HepG2 (cell line): Measurements from ENCODE around the gene CPEB4. TPM values are rescaled to one million over a fixed set of nuclear protein-coding genes. Genes with fewer than 3 reads are reported as not detected.

ENCODE experiments used
- FOSL2 ChIP-seq: sonication (generic); formaldehyde crosslinking; IDR thresholded peaks from 2 replicates; pipeline ENCODE4 v1.4.0; 2020; ENCODE audit warnings: missing genetic modification reagents
- FOXA3 ChIP-seq: IDR thresholded peaks from 2 replicates; pipeline ENCODE4 v1.6.1; 2016; ENCODE audit warnings: missing genetic modification reagents, missing compliant biosample characterization
- HMGA1 ChIP-seq: sonication (generic); formaldehyde crosslinking; conservative IDR thresholded peaks from 2 replicates; pipeline ENCODE4 v1.4.0; 2020; ENCODE audit warnings: missing genetic modification reagents
- HOXD1 ChIP-seq: sonication (generic); formaldehyde crosslinking; IDR thresholded peaks from 2 replicates; pipeline ENCODE4 v1.5.0; 2020; ENCODE audit warnings: missing genetic modification reagents
- MED8 ChIP-seq: sonication (generic); formaldehyde crosslinking; IDR thresholded peaks from 2 replicates; pipeline ENCODE4 v1.8.1; 2023; ENCODE audit warnings: mild to moderate bottlenecking, missing genetic modification reagents; ENCODE audit not compliant: insufficient replicate concordance
- MXI1 ChIP-seq: IDR thresholded peaks from 3 replicates; pipeline ENCODE4 v1.6.1; 2012; ENCODE audit warnings: low read depth, low read length, inconsistent platforms, borderline replicate concordance
- RELA ChIP-seq: sonication (generic); formaldehyde crosslinking; IDR thresholded peaks from 2 replicates; pipeline ENCODE4 v1.4.0; 2020; ENCODE audit warnings: missing genetic modification reagents
- SMARCC2 ChIP-seq: fragments of 450-650 bp; IDR thresholded peaks from 2 replicates; pipeline ENCODE4 v1.6.1; 2017; ENCODE audit warnings: antibody characterized with exemption, mild to moderate bottlenecking
- U2AF2 ChIP-seq: fragments of 200-400 bp; formaldehyde crosslinking; IDR thresholded peaks from 2 replicates; pipeline ENCODE4 v1.6.1; 2017; ENCODE audit warnings: low read depth, mild to moderate bottlenecking, low read length
- ZNF432 ChIP-seq: sonication (generic); formaldehyde crosslinking; IDR thresholded peaks from 2 replicates; pipeline ENCODE4 v1.5.0; 2020; ENCODE audit warnings: missing genetic modification reagents, mild to moderate bottlenecking, borderline replicate concordance
- ZNF878 ChIP-seq: sonication (generic); formaldehyde crosslinking; IDR thresholded peaks from 2 replicates; pipeline ENCODE4 v1.8.1; 2023; ENCODE audit warnings: mild to moderate bottlenecking, missing genetic modification reagents, moderate library complexity
- polyA plus RNA-seq, 8 experiments: library from polyadenylated mRNA; depleted of rRNA in 3 of 8; stranded (reverse) in 7 of 8; unstranded in 1 of 8; fragments of >200 nt; fragmentation: Illumina TruSeq in 4 of 8; extraction: Trizol in 4 of 8; gene quantifications; 2 replicates each; pipeline versions ENCODE4 v1.2.1 to v1.2.3, GENCODE V29; 2011 to 2016; ENCODE audit warnings: low read depth in 4 of 8, missing spikeins in 1 of 8, mixed read lengths in 1 of 8; ENCODE audit not compliant: insufficient read depth in 1 of 8
- total RNA-seq, 5 experiments: library from RNA; depleted of rRNA; stranded (reverse); fragments of >200 nt; fragmentation: Illumina TruSeq; extraction: Trizol; gene quantifications; 2 replicates each; pipeline ENCODE4 v1.2.3, GENCODE V29; 2016; ENCODE audit warnings: low read depth in 1 of 5
- TF ChIP-seq, protein P1 (sequence below): IDR thresholded peaks from 2 replicates; pipeline ENCODE4 v1.6.1; 2016
- TF ChIP-seq, protein P2 (sequence below): sonication (generic); formaldehyde crosslinking; IDR thresholded peaks from 2 replicates; pipeline ENCODE4 v1.4.0; 2020; ENCODE audit warnings: mild to moderate bottlenecking, missing genetic modification reagents
- TF ChIP-seq, protein P3 (sequence below): IDR thresholded peaks from 2 replicates; pipeline ENCODE4 v1.6.1; 2012; ENCODE audit warnings: low read length, improper control_type of control experiment
- TF ChIP-seq, protein P4 (sequence below): sonication (generic); formaldehyde crosslinking; IDR thresholded peaks from 2 replicates; pipeline ENCODE4 v1.4.0; 2020; ENCODE audit warnings: missing genetic modification reagents, borderline replicate concordance
- TF ChIP-seq, protein P5 (sequence below): sonication (generic); formaldehyde crosslinking; IDR thresholded peaks from 2 replicates; pipeline ENCODE4 v1.8.0; 2022; ENCODE audit warnings: mild to moderate bottlenecking, missing genetic modification reagents
- TF ChIP-seq, protein P6 (sequence below): sonication (generic); formaldehyde crosslinking; IDR thresholded peaks from 2 replicates; pipeline ENCODE4 v1.4.0; 2020; ENCODE audit warnings: missing genetic modification reagents; ENCODE audit errors: not compliant biosample characterization

Gene CPEB4
- total and polyA plus RNA-seq, 2 of the 13 experiments (the other 11 are each of a cell fraction or from before 2014, with no cell fraction given) = 7.7 to 26.7 TPM

DNA sequence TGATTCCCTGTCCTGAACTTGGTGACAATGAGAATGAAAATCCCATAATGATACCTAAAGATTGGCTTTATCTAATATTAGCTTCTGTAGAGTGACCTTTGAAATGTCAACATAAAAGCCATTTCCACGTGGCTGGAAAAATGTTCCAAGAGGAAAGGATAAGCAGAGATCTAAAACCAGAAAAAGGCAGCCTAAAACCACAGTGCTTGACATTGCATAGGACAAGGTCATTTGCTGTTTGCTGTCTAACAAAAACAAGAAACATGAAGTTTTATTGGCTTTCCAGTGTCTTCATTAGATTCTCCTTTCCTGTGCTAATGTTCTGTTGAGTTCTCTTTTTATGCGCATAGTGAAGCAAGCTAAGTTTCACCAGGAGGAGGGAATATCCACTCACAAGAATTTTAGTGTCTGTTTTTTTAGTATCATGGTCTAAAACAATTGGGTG is 44.6 kb downstream of the CPEB4 start (continued):
- TF ChIP-seq, protein P1, sequence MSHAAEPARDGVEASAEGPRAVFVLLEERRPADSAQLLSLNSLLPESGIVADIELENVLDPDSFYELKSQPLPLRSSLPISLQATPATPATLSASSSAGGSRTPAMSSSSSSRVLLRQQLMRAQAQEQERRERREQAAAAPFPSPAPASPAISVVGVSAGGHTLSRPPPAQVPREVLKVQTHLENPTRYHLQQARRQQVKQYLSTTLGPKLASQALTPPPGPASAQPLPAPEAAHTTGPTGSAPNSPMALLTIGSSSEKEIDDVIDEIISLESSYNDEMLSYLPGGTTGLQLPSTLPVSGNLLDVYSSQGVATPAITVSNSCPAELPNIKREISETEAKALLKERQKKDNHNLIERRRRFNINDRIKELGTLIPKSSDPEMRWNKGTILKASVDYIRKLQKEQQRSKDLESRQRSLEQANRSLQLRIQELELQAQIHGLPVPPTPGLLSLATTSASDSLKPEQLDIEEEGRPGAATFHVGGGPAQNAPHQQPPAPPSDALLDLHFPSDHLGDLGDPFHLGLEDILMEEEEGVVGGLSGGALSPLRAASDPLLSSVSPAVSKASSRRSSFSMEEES = peak; percentile 97
- TF ChIP-seq HMGA1 = no peak
- TF ChIP-seq SMARCC2 = no peak
- TF ChIP-seq, protein P2, sequence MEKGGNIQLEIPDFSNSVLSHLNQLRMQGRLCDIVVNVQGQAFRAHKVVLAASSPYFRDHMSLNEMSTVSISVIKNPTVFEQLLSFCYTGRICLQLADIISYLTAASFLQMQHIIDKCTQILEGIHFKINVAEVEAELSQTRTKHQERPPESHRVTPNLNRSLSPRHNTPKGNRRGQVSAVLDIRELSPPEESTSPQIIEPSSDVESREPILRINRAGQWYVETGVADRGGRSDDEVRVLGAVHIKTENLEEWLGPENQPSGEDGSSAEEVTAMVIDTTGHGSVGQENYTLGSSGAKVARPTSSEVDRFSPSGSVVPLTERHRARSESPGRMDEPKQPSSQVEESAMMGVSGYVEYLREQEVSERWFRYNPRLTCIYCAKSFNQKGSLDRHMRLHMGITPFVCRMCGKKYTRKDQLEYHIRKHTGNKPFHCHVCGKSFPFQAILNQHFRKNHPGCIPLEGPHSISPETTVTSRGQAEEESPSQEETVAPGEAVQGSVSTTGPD = no peak
- TF ChIP-seq, protein P3, sequence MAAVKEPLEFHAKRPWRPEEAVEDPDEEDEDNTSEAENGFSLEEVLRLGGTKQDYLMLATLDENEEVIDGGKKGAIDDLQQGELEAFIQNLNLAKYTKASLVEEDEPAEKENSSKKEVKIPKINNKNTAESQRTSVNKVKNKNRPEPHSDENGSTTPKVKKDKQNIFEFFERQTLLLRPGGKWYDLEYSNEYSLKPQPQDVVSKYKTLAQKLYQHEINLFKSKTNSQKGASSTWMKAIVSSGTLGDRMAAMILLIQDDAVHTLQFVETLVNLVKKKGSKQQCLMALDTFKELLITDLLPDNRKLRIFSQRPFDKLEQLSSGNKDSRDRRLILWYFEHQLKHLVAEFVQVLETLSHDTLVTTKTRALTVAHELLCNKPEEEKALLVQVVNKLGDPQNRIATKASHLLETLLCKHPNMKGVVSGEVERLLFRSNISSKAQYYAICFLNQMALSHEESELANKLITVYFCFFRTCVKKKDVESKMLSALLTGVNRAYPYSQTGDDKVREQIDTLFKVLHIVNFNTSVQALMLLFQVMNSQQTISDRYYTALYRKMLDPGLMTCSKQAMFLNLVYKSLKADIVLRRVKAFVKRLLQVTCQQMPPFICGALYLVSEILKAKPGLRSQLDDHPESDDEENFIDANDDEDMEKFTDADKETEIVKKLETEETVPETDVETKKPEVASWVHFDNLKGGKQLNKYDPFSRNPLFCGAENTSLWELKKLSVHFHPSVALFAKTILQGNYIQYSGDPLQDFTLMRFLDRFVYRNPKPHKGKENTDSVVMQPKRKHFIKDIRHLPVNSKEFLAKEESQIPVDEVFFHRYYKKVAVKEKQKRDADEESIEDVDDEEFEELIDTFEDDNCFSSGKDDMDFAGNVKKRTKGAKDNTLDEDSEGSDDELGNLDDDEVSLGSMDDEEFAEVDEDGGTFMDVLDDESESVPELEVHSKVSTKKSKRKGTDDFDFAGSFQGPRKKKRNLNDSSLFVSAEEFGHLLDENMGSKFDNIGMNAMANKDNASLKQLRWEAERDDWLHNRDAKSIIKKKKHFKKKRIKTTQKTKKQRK = no peak
- TF ChIP-seq MED8 (CRISPR knock-in tag) = peak; percentile 26
- no peak for TF ChIP-seq ZNF432 (CRISPR knock-in tag)
- peak; percentile 91 for TF ChIP-seq FOXA3
- TF ChIP-seq ZNF878 (CRISPR knock-in tag) = peak; percentile 69; the same call in 1 of the 2 replicates
- TF ChIP-seq, protein P4, sequence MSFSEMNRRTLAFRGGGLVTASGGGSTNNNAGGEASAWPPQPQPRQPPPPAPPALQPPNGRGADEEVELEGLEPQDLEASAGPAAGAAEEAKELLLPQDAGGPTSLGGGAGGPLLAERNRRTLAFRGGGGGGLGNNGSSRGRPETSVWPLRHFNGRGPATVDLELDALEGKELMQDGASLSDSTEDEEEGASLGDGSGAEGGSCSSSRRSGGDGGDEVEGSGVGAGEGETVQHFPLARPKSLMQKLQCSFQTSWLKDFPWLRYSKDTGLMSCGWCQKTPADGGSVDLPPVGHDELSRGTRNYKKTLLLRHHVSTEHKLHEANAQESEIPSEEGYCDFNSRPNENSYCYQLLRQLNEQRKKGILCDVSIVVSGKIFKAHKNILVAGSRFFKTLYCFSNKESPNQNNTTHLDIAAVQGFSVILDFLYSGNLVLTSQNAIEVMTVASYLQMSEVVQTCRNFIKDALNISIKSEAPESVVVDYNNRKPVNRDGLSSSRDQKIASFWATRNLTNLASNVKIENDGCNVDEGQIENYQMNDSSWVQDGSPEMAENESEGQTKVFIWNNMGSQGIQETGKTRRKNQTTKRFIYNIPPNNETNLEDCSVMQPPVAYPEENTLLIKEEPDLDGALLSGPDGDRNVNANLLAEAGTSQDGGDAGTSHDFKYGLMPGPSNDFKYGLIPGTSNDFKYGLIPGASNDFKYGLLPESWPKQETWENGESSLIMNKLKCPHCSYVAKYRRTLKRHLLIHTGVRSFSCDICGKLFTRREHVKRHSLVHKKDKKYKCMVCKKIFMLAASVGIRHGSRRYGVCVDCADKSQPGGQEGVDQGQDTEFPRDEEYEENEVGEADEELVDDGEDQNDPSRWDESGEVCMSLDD = no peak
- no peak for TF ChIP-seq U2AF2
- TF ChIP-seq FOSL2 (CRISPR knock-in tag) = peak; percentile 70
- TF ChIP-seq, protein P5, sequence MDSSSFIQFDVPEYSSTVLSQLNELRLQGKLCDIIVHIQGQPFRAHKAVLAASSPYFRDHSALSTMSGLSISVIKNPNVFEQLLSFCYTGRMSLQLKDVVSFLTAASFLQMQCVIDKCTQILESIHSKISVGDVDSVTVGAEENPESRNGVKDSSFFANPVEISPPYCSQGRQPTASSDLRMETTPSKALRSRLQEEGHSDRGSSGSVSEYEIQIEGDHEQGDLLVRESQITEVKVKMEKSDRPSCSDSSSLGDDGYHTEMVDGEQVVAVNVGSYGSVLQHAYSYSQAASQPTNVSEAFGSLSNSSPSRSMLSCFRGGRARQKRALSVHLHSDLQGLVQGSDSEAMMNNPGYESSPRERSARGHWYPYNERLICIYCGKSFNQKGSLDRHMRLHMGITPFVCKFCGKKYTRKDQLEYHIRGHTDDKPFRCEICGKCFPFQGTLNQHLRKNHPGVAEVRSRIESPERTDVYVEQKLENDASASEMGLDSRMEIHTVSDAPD (CRISPR knock-in tag) = 0 out of 2 replicates have a peak, but pooled peaks have one; percentile 22
- peak; percentile 84; the same call in 1 of the 3 replicates for TF ChIP-seq MXI1
- TF ChIP-seq, protein P6, sequence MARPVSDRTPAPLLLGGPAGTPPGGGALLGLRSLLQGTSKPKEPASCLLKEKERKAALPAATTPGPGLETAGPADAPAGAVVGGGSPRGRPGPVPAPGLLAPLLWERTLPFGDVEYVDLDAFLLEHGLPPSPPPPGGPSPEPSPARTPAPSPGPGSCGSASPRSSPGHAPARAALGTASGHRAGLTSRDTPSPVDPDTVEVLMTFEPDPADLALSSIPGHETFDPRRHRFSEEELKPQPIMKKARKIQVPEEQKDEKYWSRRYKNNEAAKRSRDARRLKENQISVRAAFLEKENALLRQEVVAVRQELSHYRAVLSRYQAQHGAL (CRISPR knock-in tag) = no peak
- no peak for TF ChIP-seq RELA (CRISPR knock-in tag)
- no peak for TF ChIP-seq HOXD1 (CRISPR knock-in tag)
